GM23338 (cell line): ENCODE measurements around the gene CABCOCO1. TPM values are rescaled to one million over a fixed set of nuclear protein-coding genes. Genes with fewer than 3 reads are reported as not detected.

Experiments
- ATAC-seq: fragments of 200-7000 bp; cut with Tn5 transposase; 3 replicates; pipeline ENCODE4 v1.9.1; 2020
- DNase-seq: peaks from one replicate; pipeline ENCODE4 v3.0.0-alpha.2; 2015; ENCODE audit warnings: low spot score
- H2AFZ ChIP-seq: fragments of 200-600 bp; sonication (generic); 2 replicates; pipeline ENCODE4 v1.8.0; 2016; ENCODE audit warnings: antibody characterized with exemption, mild to moderate bottlenecking, moderate library complexity
- H3F3A ChIP-seq: fragments of 200-600 bp; sonication (generic); replicated peaks from 2 replicates; pipeline ENCODE4 v1.8.0; 2017; ENCODE audit warnings: antibody characterized with exemption, mixed run types, low read depth
- H3K27ac ChIP-seq: fragments of 200-600 bp; sonication (generic); 2 replicates; pipeline ENCODE4 v1.6.1; 2016; ENCODE audit warnings: low read depth
- H3K27me3 ChIP-seq: fragments of 200-600 bp; sonication (generic); 2 replicates; pipeline ENCODE4 v1.8.0; 2016; ENCODE audit warnings: mild to moderate bottlenecking, mixed run types, moderate library complexity; ENCODE audit not compliant: insufficient read depth
- H3K36me3 ChIP-seq: fragments of 200-600 bp; sonication (generic); 2 replicates; pipeline ENCODE4 v1.8.0; 2016; ENCODE audit warnings: mild to moderate bottlenecking; ENCODE audit not compliant: insufficient read depth
- H3K4me1 ChIP-seq: fragments of 200-600 bp; sonication (generic); 2 replicates; pipeline ENCODE4 v1.8.0; 2016; ENCODE audit warnings: mild to moderate bottlenecking, moderate library complexity; ENCODE audit not compliant: insufficient read depth
- H3K4me2 ChIP-seq: fragments of 200-600 bp; sonication (generic); 2 replicates; pipeline ENCODE4 v1.7.1; 2017; ENCODE audit warnings: mixed run types
- H3K4me3 ChIP-seq: fragments of 200-600 bp; sonication (generic); 2 replicates; pipeline ENCODE4 v1.6.1; 2016; ENCODE audit warnings: mixed run types
- H3K79me2 ChIP-seq: fragments of 200-600 bp; sonication (generic); replicated peaks from 2 replicates; pipeline ENCODE4 v1.8.0; 2017; ENCODE audit warnings: mild to moderate bottlenecking; ENCODE audit not compliant: insufficient read depth
- H3K9me2 ChIP-seq: fragments of 200-600 bp; sonication (generic); 2 replicates; pipeline ENCODE4 v1.8.0; 2017; ENCODE audit not compliant: insufficient read depth
- H4K20me1 ChIP-seq: fragments of 200-600 bp; sonication (generic); replicated peaks from 2 replicates; pipeline ENCODE4 v1.8.0; 2017; ENCODE audit warnings: mild to moderate bottlenecking; ENCODE audit not compliant: insufficient read depth
- H3K27ac Mint-ChIP-seq: 2 replicates; pipeline ENCODE4 v1.8.0; 2020; ENCODE audit warnings: inconsistent platforms, mild to moderate bottlenecking, moderate library complexity, mixed read lengths
- H3K27me3 Mint-ChIP-seq: 3 replicates; pipeline ENCODE4 v1.8.0; 2022; ENCODE audit warnings: low read depth, mild to moderate bottlenecking, moderate library complexity, mixed read lengths, inconsistent platforms; ENCODE audit not compliant: insufficient read depth, poor library complexity
- H3K36me3 Mint-ChIP-seq: 3 replicates; pipeline ENCODE4 v1.8.0; 2021; ENCODE audit warnings: low read depth, mild to moderate bottlenecking, inconsistent platforms, moderate library complexity, mixed read lengths
- H3K4me1 Mint-ChIP-seq: 3 replicates; pipeline ENCODE4 v1.8.0; 2020; ENCODE audit warnings: mild to moderate bottlenecking, inconsistent platforms, mixed read lengths
- H3K4me3 Mint-ChIP-seq: 3 replicates; pipeline ENCODE4 v1.8.0; 2021; ENCODE audit warnings: moderate library complexity, mild to moderate bottlenecking, inconsistent platforms, mixed read lengths
- H3K9me3 Mint-ChIP-seq: 3 replicates; pipeline ENCODE4 v1.8.0; 2020; ENCODE audit warnings: moderate library complexity, mild to moderate bottlenecking, inconsistent platforms, mixed read lengths
- CREB1 ChIP-seq: fragments of 250-450 bp; sonication (Bioruptor Pico); IDR thresholded peaks from 2 replicates; pipeline ENCODE4 v1.5.0; 2020; ENCODE audit warnings: low read depth, mild to moderate bottlenecking, moderate library complexity
- CTCF ChIP-seq, 2 experiments: fragments of 200-600 bp in 1 of 2; sonication (generic) in 1 of 2; conservative IDR thresholded peaks; 2 replicates each; pipeline versions ENCODE4 v1.5.1 to v1.6.1; 2016 to 2017; ENCODE audit warnings: antibody characterized with exemption in 2 of 2, low read depth in 2 of 2, mild to moderate bottlenecking in 2 of 2, moderate library complexity in 1 of 2
- ETS1 ChIP-seq: IDR thresholded peaks from 2 replicates; pipeline ENCODE4 v1.6.1; 2016; ENCODE audit warnings: antibody characterized with exemption
- EZH2phosphoT487 ChIP-seq: fragments of 200-600 bp; sonication (generic); IDR thresholded peaks from one replicate; pipeline ENCODE4 v1.8.1; 2018; ENCODE audit warnings: antibody characterized with exemption; ENCODE audit not compliant: unreplicated experiment
- POLR2AphosphoS5 ChIP-seq: IDR thresholded peaks from 2 replicates; pipeline ENCODE4 v1.6.1; 2016; ENCODE audit warnings: antibody characterized with exemption, low read depth
- ZNF114 ChIP-seq: fragments of 250-450 bp; sonication (Bioruptor Pico); IDR thresholded peaks from 2 replicates; pipeline ENCODE4 v1.5.0; 2020; ENCODE audit warnings: mild to moderate bottlenecking, moderate library complexity
- polyA plus RNA-seq: library from polyadenylated mRNA; unstranded; fragments of >200 nt; fragmentation: Nextera tagmentation; extraction: Ambion mirVana; gene quantifications from 2 replicates; pipeline ENCODE4 v1.2.1, GENCODE V29; 2016
- total RNA-seq: library from RNA; depleted of rRNA; stranded (reverse); fragments of >200 nt; shearing (Covaris generic); gene quantifications from 2 replicates; pipeline ENCODE4 v1.2.3, GENCODE V29; 2014
- TF ChIP-seq, protein P1 (sequence below): IDR thresholded peaks from one replicate; pipeline ENCODE4 v1.6.1; 2018; ENCODE audit warnings: antibody characterized with exemption; ENCODE audit not compliant: unreplicated experiment

The CABCOCO1 gene
- total and polyA plus RNA-seq, 2 experiments from 2014 or later: not detected

GRCh38 chr10:61780732-61781131, 118.0 kb downstream of the CABCOCO1 start (continued):
- TF ChIP-seq, protein P1, sequence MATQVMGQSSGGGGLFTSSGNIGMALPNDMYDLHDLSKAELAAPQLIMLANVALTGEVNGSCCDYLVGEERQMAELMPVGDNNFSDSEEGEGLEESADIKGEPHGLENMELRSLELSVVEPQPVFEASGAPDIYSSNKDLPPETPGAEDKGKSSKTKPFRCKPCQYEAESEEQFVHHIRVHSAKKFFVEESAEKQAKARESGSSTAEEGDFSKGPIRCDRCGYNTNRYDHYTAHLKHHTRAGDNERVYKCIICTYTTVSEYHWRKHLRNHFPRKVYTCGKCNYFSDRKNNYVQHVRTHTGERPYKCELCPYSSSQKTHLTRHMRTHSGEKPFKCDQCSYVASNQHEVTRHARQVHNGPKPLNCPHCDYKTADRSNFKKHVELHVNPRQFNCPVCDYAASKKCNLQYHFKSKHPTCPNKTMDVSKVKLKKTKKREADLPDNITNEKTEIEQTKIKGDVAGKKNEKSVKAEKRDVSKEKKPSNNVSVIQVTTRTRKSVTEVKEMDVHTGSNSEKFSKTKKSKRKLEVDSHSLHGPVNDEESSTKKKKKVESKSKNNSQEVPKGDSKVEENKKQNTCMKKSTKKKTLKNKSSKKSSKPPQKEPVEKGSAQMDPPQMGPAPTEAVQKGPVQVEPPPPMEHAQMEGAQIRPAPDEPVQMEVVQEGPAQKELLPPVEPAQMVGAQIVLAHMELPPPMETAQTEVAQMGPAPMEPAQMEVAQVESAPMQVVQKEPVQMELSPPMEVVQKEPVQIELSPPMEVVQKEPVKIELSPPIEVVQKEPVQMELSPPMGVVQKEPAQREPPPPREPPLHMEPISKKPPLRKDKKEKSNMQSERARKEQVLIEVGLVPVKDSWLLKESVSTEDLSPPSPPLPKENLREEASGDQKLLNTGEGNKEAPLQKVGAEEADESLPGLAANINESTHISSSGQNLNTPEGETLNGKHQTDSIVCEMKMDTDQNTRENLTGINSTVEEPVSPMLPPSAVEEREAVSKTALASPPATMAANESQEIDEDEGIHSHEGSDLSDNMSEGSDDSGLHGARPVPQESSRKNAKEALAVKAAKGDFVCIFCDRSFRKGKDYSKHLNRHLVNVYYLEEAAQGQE: no peak
- TF ChIP-seq EZH2phosphoT487 (no peak), CTCF (conservative IDR thresholded peaks at IDR 0.05; ENCODE audit: low read depth in 2 of 2) (no peak), POLR2AphosphoS5 (no peak)

GRCh38 chr10:61781969-61782403, 119.3 kb downstream of the CABCOCO1 start:
- no peaks in the 10 kb centered on the region for H3K79me2 ChIP-seq
- H2AFZ ChIP-seq: no peak overlapping the region
- no peaks in the 10 kb centered on the region for H3K27me3 ChIP-seq
- peaks cover 8% of the 10 kb centered on the region; the same call in 2 of the 3 replicates for H3K4me1 Mint-ChIP-seq
- no peak overlapping the region for H3K4me3 Mint-ChIP-seq
- H3K36me3 ChIP-seq: no peaks in the 10 kb centered on the region
- no peaks in the 10 kb centered on the region for H3K9me3 Mint-ChIP-seq
- no peak overlapping the region for H3K4me2 ChIP-seq
- DNase-seq: no peak
- no peak overlapping the region for H3K27ac ChIP-seq
- no peak overlapping the region for H3K4me3 ChIP-seq
- 0 out of 2 replicates have a peak, but pooled peaks cover 7% of the 10 kb centered on the region for H3K9me2 ChIP-seq
- H4K20me1 ChIP-seq: no peaks in the 10 kb centered on the region
- peaks cover 9% of the 10 kb centered on the region; the same call in 1 of the 2 replicates for H3K4me1 ChIP-seq
- ATAC-seq: no peak
- no peaks in the 10 kb centered on the region for H3K36me3 Mint-ChIP-seq
- no peaks in the 10 kb centered on the region for H3K27me3 Mint-ChIP-seq
- no peaks in the 10 kb centered on the region for H3F3A ChIP-seq
- no peak overlapping the region for H3K27ac Mint-ChIP-seq
- TF ChIP-seq ETS1 (no peak), CREB1 (CRISPR knock-in tag) (no peak), ZNF114 (CRISPR knock-in tag) (no peak)
